GM19452 (cell line): ENCODE results near the gene MAPK13.
"Not testable (repeated sequence)": the region's sequence is repeated elsewhere in the genome, so short reads cannot be mapped to it uniquely, and the experiment has no call there.

Source experiments
- ATAC-seq: cut with Tn5 transposase; IDR thresholded peaks from one replicate; pipeline ENCODE4 v1.9.1; 2021; ENCODE audit not compliant: unreplicated experiment

Gene MAPK13

GRCh38 chr6:36129941-36130666, at the start of gene MAPK13:
TSS of gene MAPK13 (plus strand) at chr6:36130513. CDS start at chr6:36130583, 70 bp downstream.
- ATAC-seq: no peak

GRCh38 chr6:36082318-36082717, 48.0 kb upstream of the MAPK13 start:
- no peak for ATAC-seq

- no peak for ATAC-seq
Measured at GRCh38 chr6:36083446-36083845, 46.9 kb upstream of the MAPK13 start.

- ATAC-seq: not testable (repeated sequence)
Measured at GRCh38 chr6:36088204-36088603, 42.1 kb upstream of the MAPK13 start.

- no peak for ATAC-seq
Measured at GRCh38 chr6:36089048-36089447, 41.3 kb upstream of the MAPK13 start.

GRCh38 chr6:36094238-36094637, 36.1 kb upstream of the MAPK13 start:
- no peak for ATAC-seq

- ATAC-seq: no peak
Measured at GRCh38 chr6:36094753-36095496, 35.4 kb upstream of the MAPK13 start.

GRCh38 chr6:36095497-36096391, 34.6 kb upstream of the MAPK13 start:
- ATAC-seq: no peak

GRCh38 chr6:36098253-36098919, 31.9 kb upstream of the MAPK13 start:
- ATAC-seq: no peak

- ATAC-seq: no peak
Measured at GRCh38 chr6:36098920-36099647, 31.2 kb upstream of the MAPK13 start.

- no peak for ATAC-seq
Measured at GRCh38 chr6:36099869-36100483, 30.3 kb upstream of the MAPK13 start.

GRCh38 chr6:36101691-36102090, 28.6 kb upstream of the MAPK13 start:
- no peak for ATAC-seq

GRCh38 chr6:36102853-36103252, 27.5 kb upstream of the MAPK13 start:
- no peak for ATAC-seq

- ATAC-seq: no peak
Measured at GRCh38 chr6:36104836-36105235, 25.5 kb upstream of the MAPK13 start.

GRCh38 chr6:36109092-36109491, 21.2 kb upstream of the MAPK13 start:
- ATAC-seq: no peak

GRCh38 chr6:36110050-36110449, 20.3 kb upstream of the MAPK13 start:
- no peak for ATAC-seq

- no peak for ATAC-seq
Measured at GRCh38 chr6:36110863-36111262, 19.4 kb upstream of the MAPK13 start.

- no peak for ATAC-seq
Measured at GRCh38 chr6:36111526-36111925, 18.8 kb upstream of the MAPK13 start.

- ATAC-seq: no peak
Measured at GRCh38 chr6:36113049-36113448, 17.3 kb upstream of the MAPK13 start.

- ATAC-seq: no peak
Measured at GRCh38 chr6:36113703-36114102, 16.6 kb upstream of the MAPK13 start.
